ENCODE data around the gene SPATA2. TPM values are rescaled to one million over a fixed set of nuclear protein-coding genes. Genes with fewer than 3 reads are reported as not detected.

The SPATA2 gene
- total RNA-seq, 2 experiments from 2014 or later: 7.9 to 8.6 TPM

DNA sequence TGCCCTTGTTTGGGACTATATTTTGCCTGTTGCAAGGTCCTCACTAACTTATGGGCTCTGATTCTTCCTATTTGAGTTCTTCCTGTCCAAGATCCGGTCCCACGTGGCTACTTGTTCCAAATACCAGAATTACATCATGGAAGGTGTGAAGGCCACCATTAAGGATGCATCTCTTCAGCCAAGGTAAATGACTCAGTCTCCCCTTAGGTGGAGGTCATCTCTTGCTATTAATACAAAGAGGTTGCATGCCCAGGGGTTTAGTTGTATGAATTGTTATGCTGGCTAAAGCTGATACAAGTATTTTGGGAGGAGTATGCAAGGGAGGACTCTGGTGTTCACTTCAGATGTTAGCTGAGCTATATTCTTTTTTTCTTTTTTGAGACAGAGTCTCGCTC is 30.0 kb upstream of the SPATA2 start:
- ChIA-PET CTCF (interaction anchor here (0.8 to 1.1 kb wide), 3 partner anchors 9 to 57 kb away, joined by 3 read pairs; partner anchors contain the start of gene RNF114), POLR2A (no interaction called here)
- no peak overlapping the region for H3K27ac Mint-ChIP-seq
- H3K4me1 Mint-ChIP-seq (ENCODE audit: low read depth): peaks cover 16% of the 10 kb centered on the region
- peaks cover 47% of the 10 kb centered on the region for H3K36me3 Mint-ChIP-seq
- intact Hi-C loops (cut with micrococcal nuclease): no loop called here
- no peak for DNase-seq
- no peak overlapping the region for H3K4me3 Mint-ChIP-seq
- H3K27me3 Mint-ChIP-seq: no peaks in the 10 kb centered on the region
- H3K9me3 Mint-ChIP-seq: no peaks in the 10 kb centered on the region

DNA sequence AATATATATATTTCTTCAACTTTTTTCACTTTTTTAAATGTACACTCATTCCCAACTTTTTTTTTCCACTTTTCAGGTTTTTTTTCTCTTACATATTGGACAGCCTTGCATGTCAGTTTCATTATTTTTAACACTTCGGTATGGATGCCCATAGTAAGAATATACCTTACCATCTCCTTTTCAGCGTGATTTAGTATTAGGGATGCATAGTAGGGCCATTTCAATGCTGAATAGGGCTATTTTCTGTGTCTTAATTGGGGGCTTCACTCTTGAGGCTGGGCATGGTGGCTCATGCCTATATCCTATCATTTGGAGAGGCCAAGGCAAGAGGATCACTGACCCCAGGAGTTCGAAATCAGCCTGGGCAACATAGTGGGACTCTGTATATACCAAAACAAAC is 27.6 kb upstream of the SPATA2 start:
- ChIA-PET CTCF (interaction anchor here (1.6 kb wide), 1 partner anchor 56 kb away, joined by 3 read pairs; no protein-coding TSS in a partner anchor), POLR2A (interaction anchor here (0.6 kb wide), 1 partner anchor 13 kb away, joined by 4 read pairs; no protein-coding TSS in a partner anchor)
- peaks cover 44% of the 10 kb centered on the region for H3K36me3 Mint-ChIP-seq

DNA sequence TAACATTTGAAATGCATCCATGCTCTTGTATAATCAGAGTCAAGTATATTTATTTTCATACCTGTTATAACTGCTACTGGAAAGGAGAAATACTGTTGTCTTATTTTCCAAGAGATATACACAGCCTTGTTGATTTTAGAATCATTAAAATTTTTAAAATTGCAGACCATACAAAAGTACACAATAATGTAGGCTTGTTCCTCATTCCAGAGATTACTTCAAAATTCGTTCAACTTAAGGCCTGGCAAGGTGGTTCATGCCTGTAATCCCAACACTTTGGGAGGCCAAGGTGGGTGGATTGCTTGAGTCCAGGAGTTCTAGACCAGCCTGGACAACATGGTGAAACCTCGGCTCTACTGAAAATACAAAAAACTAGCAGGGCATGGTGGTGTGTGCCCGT is 27.0 kb upstream of the SPATA2 start:
- ChIA-PET POLR2A (no interaction called here), CTCF (interaction anchor here (1.6 to 2.2 kb wide), 2 partner anchors 37 to 55 kb away, joined by 3 to 8 read pairs; no protein-coding TSS in a partner anchor)
- H3K4me1 Mint-ChIP-seq (ENCODE audit: low read depth): peaks cover 33% of the 10 kb centered on the region
- no peak overlapping the region for H3K4me3 Mint-ChIP-seq
- H3K27me3 Mint-ChIP-seq: no peaks in the 10 kb centered on the region
- no peak for DNase-seq
- no peak overlapping the region for H3K27ac Mint-ChIP-seq
- H3K9me3 Mint-ChIP-seq: no peaks in the 10 kb centered on the region
- intact Hi-C loops (cut with micrococcal nuclease): no loop called here
- peaks cover 39% of the 10 kb centered on the region for H3K36me3 Mint-ChIP-seq

More for the DNA sequence above, 27.6 kb upstream of the SPATA2 start:
- H3K27me3 Mint-ChIP-seq: no peaks in the 10 kb centered on the region
- intact Hi-C loops (cut with micrococcal nuclease): no loop called here
- H3K27ac Mint-ChIP-seq: no peak overlapping the region
- DNase-seq: no peak
- H3K9me3 Mint-ChIP-seq: no peaks in the 10 kb centered on the region
- H3K4me1 Mint-ChIP-seq (ENCODE audit: low read depth): peaks cover 28% of the 10 kb centered on the region
- H3K4me3 Mint-ChIP-seq: no peak overlapping the region

DNA sequence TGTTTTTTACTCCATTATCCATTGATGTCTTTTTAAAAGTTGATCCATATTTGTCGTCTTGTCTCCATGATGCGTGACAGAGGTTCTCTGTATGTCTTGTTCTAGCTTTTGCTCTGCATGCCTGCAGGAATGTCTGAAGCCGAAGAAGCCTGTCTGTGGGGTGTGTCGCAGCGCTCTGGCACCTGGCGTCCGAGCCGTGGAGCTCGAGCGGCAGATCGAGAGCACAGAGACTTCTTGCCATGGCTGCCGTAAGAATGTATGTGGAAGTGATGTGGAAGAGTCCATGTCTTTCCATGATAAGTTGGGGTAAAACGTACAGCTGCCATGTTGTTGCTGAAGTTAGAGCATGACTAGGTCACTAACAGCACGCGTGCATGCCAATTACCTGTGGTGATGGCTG is 26.1 kb upstream of the SPATA2 start:
- POLR2A ChIA-PET: no interaction called here
- CTCF ChIA-PET: interaction anchor here (1.6 to 2.2 kb wide), 2 partner anchors 38 to 54 kb away, joined by 3 to 8 read pairs; no protein-coding TSS in a partner anchor

DNA sequence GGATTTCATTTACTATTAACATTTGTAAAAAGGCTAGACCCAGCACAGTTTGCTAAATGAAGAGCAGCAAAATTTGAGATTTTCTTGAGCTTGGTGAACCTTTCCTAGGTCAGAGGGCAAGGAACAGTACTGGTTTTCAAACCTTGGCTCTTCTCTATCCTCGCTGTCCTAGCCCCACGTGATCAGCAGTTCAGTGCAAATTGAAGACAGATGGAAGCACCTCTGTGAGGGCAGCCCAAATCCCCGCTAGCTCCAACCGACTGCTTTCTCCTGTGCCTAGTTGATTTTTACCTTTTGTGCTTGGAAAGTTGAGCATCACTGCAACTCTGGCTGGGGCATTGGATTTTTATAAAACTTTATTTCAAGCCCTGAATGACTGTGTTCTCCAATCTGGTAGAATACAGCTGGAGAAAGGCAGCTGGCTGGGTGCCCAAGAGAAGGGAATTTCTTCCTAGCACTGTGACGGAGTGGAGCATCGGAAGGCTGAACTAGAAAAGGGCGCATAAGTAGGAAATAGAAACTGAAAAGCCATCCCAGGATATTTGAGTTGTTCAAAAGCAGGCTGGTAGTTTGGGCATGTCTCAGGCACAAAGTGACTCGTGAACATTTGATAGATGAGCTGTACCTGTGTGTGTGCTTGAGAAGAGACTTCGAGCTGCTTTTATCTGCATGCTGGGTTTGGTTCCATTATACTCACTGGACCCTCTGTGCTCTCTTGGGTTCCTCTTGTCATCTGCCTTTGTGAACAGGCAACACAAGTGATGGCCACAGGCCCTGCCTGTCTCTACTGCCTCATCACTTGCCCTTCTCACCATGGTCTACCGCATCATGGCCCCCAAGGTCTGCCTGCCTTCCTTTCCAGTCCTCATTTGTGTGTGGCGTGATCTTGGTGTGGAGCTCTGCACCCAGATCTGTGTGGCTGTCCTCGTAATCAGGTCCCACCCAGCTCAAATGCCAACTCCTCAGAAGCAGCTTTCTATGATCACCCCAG is 23.1 kb upstream of the SPATA2 start:
- H3K4me3 Mint-ChIP-seq: peak overlapping the region; percentile 52
- intact Hi-C loops (cut with micrococcal nuclease): no loop called here

More for the DNA sequence above, 26.1 kb upstream of the SPATA2 start:
- Mint-ChIP-seq H3K4me1 (ENCODE audit: low read depth) (peaks cover 35% of the 10 kb centered on the region), H3K9me3 (no peaks in the 10 kb centered on the region), H3K27me3 (no peaks in the 10 kb centered on the region), H3K36me3 (peaks cover 33% of the 10 kb centered on the region), H3K4me3 (no peak overlapping the region), H3K27ac (no peak overlapping the region)
- no peak for DNase-seq
- intact Hi-C loops (cut with micrococcal nuclease): no loop called here

DNA sequence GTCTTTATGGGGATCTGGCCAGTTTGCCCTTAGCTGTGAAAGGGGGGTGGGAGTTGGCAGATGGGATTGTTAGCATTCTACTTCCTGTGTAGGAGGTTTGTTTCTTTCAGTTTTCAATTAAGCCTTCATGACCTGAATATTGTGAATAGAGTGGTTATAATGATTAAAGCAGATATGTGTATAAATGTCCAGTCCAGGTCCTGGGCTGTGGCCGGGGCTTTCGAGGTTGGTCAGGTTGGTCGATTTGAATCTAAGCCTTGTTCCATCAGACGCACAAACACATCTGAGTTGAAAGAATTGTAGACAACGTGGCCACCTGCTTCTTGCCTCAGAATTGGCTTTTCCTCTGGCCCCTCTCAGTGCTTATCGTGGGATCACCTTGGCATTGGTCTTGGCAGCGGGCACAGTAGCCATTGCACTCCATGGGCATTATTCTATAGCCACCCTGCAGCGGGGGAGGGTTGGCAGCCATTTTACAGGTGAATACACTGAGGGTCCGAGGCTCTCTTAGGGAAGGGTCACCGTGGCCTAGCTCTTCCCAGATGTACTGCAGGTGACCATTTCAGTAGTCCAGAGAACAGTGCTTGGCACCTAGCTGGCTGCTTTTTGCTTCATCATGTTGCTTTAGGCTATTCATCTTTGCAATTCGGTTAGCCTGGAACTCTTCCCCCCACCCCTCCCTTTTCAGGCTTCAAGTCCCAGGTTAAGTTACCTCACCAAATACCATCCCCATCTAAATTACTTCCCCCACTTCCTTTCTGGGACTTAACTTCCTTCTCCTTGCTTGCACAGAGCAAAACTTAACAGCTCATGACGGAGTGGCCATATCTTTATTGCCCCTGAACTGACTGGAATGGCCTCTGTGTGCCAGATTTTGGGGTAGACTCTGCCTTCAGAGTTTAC is 21.9 kb upstream of the SPATA2 start:
- Mint-ChIP-seq H3K27ac (peak overlapping the region; percentile 71), H3K4me3 (peak overlapping the region; percentile 93), H3K27me3 (no peaks in the 10 kb centered on the region), H3K36me3 (peaks cover 20% of the 10 kb centered on the region), H3K4me1 (ENCODE audit: low read depth) (peaks cover 39% of the 10 kb centered on the region), H3K9me3 (no peaks in the 10 kb centered on the region)
- no peak for DNase-seq
- intact Hi-C loops (cut with micrococcal nuclease): no loop called here
- POLR2A ChIA-PET: interaction anchor here (0.7 to 1.9 kb wide), 5 partner anchors 10 to 342 kb away, joined by 3 to 12 read pairs (median 3); partner anchors contain the start of gene SLC9A8
- CTCF ChIA-PET: interaction anchor here (0.6 to 5.0 kb wide), 9 partner anchors 9 to 396 kb away, joined by 3 to 30 read pairs (median 3); partner anchors contain the start of gene SPATA2

More for the DNA sequence above, 23.1 kb upstream of the SPATA2 start:
- Mint-ChIP-seq H3K9me3 (no peaks in the 10 kb centered on the region), H3K27me3 (no peaks in the 10 kb centered on the region), H3K4me1 (ENCODE audit: low read depth) (peaks cover 39% of the 10 kb centered on the region), H3K36me3 (peaks cover 20% of the 10 kb centered on the region), H3K27ac (peak overlapping the region; percentile 26)
- POLR2A ChIA-PET: interaction anchor here (1.2 to 1.9 kb wide), 2 partner anchors 8 to 12 kb away, joined by 3 to 12 read pairs; no protein-coding TSS in a partner anchor
- DNase-seq: no peak
- CTCF ChIA-PET: interaction anchor here (0.5 to 5.0 kb wide), 10 partner anchors 9 to 362 kb away, joined by 3 to 30 read pairs (median 3); partner anchors contain the start of gene SPATA2

DNA sequence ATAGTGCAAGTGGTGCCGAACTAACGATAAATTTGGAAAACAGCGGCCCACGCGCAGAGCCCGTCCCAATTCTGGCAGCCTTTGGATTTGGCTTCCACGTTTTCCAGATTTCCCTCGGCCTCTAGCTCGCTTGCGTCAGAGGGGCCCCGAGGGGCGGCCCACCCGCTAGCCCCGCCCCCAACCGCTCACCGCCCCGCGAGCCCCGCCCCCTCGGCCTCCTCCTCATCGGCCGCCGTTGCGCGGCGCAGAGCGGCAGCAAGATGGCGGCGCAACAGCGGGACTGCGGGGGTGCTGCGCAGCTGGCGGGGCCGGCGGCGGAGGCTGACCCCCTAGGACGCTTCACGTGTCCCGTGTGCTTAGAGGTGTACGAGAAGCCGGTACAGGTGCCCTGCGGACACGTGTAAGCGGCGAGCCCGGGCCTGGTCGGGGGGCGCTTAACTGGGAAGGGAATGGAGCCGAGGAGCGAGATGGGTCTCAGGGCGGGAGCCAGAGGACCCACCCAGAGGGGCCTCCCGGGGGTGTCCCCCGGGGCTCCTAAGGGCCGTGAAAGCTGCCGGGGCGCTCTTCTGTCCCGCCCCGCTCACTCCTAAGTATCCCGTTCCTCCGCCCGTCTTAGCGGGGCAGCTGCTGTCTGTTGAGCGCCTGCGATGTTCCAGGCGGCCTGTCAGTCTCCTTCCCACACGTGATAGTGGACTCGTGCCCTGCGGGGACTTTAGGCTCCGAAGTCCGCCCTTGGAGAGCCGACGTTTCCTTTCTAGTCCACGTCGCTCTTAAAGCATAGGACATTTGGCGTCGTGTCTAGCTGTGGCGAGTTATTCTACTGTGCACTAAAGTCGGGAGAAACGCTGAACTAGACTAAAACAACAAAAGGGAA is 21.1 kb upstream of the SPATA2 start, which contains the start of gene RNF114:
RNF114 (plus strand) TSS at position 245 of the 874 bp plus-strand sequence; CDS start at position 261, 16 bp downstream.
- CTCF ChIA-PET: interaction anchor here (0.6 to 5.0 kb wide), 12 partner anchors 9 to 551 kb away, joined by 3 to 30 read pairs (median 3); partner anchors contain the start of gene SPATA2
- POLR2A ChIA-PET: interaction anchor here (0.7 to 1.8 kb wide), 5 partner anchors 14 to 341 kb away, joined by 3 to 10 read pairs (median 3); partner anchors contain the start of genes SLC9A8 and SPATA2
- intact Hi-C loops (cut with micrococcal nuclease): no loop called here
- Mint-ChIP-seq H3K27me3 (no peaks in the 10 kb centered on the region), H3K9me3 (no peaks in the 10 kb centered on the region), H3K4me3 (peak within 1 kb of the TSS; percentile 93), H3K36me3 (peaks cover 18% of the 10 kb centered on the region), H3K4me1 (ENCODE audit: low read depth) (peaks cover 37% of the 10 kb centered on the region), H3K27ac (peak within 1 kb of the TSS; percentile 71)
- DNase-seq: peak; percentile 94

DNA sequence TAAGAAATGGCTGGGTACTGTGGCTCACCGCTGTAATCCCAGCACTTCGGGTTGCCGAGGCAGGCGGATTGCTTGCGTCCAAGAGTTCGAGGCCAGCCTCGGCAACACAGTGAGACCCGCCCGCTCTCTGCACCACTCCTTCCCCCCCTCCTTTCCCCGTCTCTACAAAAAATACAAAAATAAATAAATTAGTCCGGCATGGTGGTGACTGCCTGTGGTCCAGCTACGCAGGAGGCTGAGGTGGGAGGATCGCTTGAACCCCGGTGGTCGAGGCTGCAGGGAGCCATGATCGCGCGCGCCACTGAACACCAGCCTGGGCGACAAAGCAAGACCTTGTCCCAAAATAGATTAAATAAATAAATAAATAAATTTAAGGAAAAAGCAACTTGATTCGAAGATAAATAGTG is 20.4 kb upstream of the SPATA2 start:
- H3K4me1 Mint-ChIP-seq (ENCODE audit: low read depth): peaks cover 31% of the 10 kb centered on the region
- H3K36me3 Mint-ChIP-seq: peaks cover 12% of the 10 kb centered on the region
- intact Hi-C loops (cut with micrococcal nuclease): no loop called here
- DNase-seq: no peak
- H3K4me3 Mint-ChIP-seq: peak overlapping the region; percentile 93
- no peaks in the 10 kb centered on the region for H3K27me3 Mint-ChIP-seq
- ChIA-PET CTCF (interaction anchor here (0.6 to 5.0 kb wide), 11 partner anchors 10 to 551 kb away, joined by 3 to 30 read pairs (median 3); partner anchors contain the start of gene SPATA2), POLR2A (interaction anchor here (0.8 to 1.8 kb wide), 3 partner anchors 15 to 212 kb away, joined by 3 to 10 read pairs (median 4); partner anchors contain the start of gene SPATA2)
- no peaks in the 10 kb centered on the region for H3K9me3 Mint-ChIP-seq
- H3K27ac Mint-ChIP-seq: no peak overlapping the region

DNA sequence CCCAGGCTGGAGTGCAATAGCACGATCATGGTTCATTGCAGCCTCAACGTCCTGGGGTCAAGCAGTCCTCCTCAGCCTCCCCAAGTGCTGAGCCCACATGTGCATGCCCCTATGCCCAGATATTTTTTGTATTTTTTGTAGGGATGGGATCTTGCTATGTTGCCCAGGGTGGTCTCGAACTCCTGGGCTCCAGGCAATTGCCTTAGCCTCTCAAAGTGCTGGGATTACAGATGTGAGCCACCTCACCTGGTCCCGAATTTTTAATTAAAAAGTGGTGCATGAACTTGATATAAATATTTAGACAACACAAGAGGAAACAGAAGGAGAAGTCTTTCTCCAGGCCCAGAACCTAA is 13.8 kb upstream of the SPATA2 start:
- Mint-ChIP-seq H3K9me3 (no peaks in the 10 kb centered on the region), H3K4me1 (ENCODE audit: low read depth) (peaks cover 5% of the 10 kb centered on the region), H3K27ac (no peak overlapping the region), H3K36me3 (no peaks in the 10 kb centered on the region), H3K27me3 (peaks cover 2% of the 10 kb centered on the region), H3K4me3 (no peak overlapping the region)
- CTCF ChIA-PET: interaction anchor here (0.8 kb wide), 1 partner anchor 594 kb away, joined by 3 read pairs; no protein-coding TSS in a partner anchor
- no peak for DNase-seq
- intact Hi-C loops (cut with micrococcal nuclease): loop anchor here (2.0 to 5.0 kb wide), 3 partner anchors 37 to 387 kb away; no protein-coding TSS in a partner anchor
- POLR2A ChIA-PET: no interaction called here

DNA sequence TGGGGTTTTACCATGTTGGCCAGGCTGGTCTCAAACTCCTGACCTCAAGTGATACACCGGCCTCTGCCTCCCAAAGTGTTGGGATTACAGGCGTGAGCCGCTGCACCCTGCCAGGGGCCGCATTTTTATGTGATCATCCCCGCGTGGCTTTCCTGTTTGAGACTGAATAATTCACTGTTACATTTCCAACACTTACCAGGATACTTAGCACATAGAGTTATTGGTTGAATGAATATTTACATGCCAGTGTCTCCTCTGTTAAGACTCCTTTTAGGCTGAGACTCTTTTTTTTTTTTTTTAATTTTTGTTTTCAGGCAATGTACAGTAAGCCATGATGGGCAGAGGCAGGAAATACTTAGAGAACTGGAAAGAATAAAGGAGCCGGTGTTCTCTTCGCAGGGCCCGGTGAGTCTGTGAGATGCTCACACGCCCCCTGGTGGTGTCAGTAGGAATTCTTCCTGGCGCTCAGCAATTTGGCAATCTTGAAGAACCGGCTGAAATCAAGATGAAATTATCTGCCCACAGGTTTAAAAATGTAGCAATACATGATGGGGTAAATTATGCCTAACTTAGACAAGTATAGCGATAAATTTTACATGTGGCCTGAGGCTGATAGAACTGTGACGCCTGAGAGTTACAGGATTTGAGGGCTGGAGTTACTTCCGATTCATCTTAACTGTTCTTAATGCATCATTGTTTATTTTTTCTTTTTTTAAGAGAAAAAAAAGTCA is 13.2 kb upstream of the SPATA2 start:
- H3K9me3 Mint-ChIP-seq: no peaks in the 10 kb centered on the region
- POLR2A ChIA-PET: no interaction called here
- CTCF ChIA-PET: interaction anchor here (0.8 to 1.2 kb wide), 6 partner anchors 12 to 594 kb away, joined by 3 to 5 read pairs (median 3); no protein-coding TSS in a partner anchor
- H3K36me3 Mint-ChIP-seq: no peaks in the 10 kb centered on the region
- intact Hi-C loops (cut with micrococcal nuclease): loop anchor here (2.0 to 5.0 kb wide), 3 partner anchors 36 to 386 kb away; no protein-coding TSS in a partner anchor
- DNase-seq: peak; percentile 86
- peaks cover 3% of the 10 kb centered on the region for H3K27me3 Mint-ChIP-seq
- no peak overlapping the region for H3K4me3 Mint-ChIP-seq
- H3K27ac Mint-ChIP-seq: no peak overlapping the region
- H3K4me1 Mint-ChIP-seq (ENCODE audit: low read depth): peaks cover 5% of the 10 kb centered on the region
